Subcutaneous adipose tissue (tissue), 4 donors: Measurements from ENCODE around the gene SSH3. TPM values are rescaled to one million over a fixed set of nuclear protein-coding genes. Genes with fewer than 3 reads are reported as not detected.

Experiments
- CTCF ChIP-seq: fragments of 450-650 bp; IDR thresholded peaks from one replicate; pipeline ENCODE4 v1.5.1; 2016; ENCODE audit warnings: low read depth, mild to moderate bottlenecking, control low read depth, antibody characterized with exemption, moderate library complexity
- total RNA-seq, 4 donors: library from RNA; depleted of rRNA; stranded (reverse); fragments of >200 nt; gene quantifications; one replicate each; pipeline ENCODE4 v1.1.0, GENCODE V29; 2016

Gene SSH3
- total RNA-seq, 4 donors from 2014 or later: 11.9 to 43.2 (median 37.2) TPM

- no peak for TF ChIP-seq CTCF
Observed at GRCh38 chr11:67289651-67290479, 13.5 kb upstream of the SSH3 start.

GRCh38 chr11:67290801-67291200 is 12.5 kb upstream of the SSH3 start:
- TF ChIP-seq CTCF: no peak

- no peak for TF ChIP-seq CTCF
Observed at GRCh38 chr11:67291481-67292381, 11.6 kb upstream of the SSH3 start.

GRCh38 chr11:67292671-67293070 is 10.7 kb upstream of the SSH3 start:
- no peak for TF ChIP-seq CTCF

- TF ChIP-seq CTCF: no peak
Observed at GRCh38 chr11:67293090-67293489, 10.2 kb upstream of the SSH3 start.

GRCh38 chr11:67295846-67296245 is 7.5 kb upstream of the SSH3 start:
- TF ChIP-seq CTCF: no peak

GRCh38 chr11:67298786-67299185 is 4.5 kb upstream of the SSH3 start:
- TF ChIP-seq CTCF: no peak
